DOHH2 (cell line): ENCODE results near the gene RAB33A.

ENCODE experiments used
- H3F3A ChIP-seq: fragments of 200-600 bp; sonication (generic), shearing (Covaris generic); 2 replicates; pipeline ENCODE4 v1.6.0; 2016; ENCODE audit warnings: antibody characterized with exemption, mild to moderate bottlenecking; ENCODE audit not compliant: control insufficient read depth, insufficient read depth
- H3K27ac ChIP-seq: fragments of 200-600 bp; sonication (generic); 2 replicates; pipeline ENCODE4 v1.5.1; 2014; ENCODE audit warnings: low read depth, mild to moderate bottlenecking, low read length, moderate library complexity
- H3K27me3 ChIP-seq: fragments of 200-600 bp; sonication (generic); 2 replicates; pipeline ENCODE4 v1.6.1; 2014; ENCODE audit warnings: mild to moderate bottlenecking, low read length, mixed read lengths; ENCODE audit not compliant: control insufficient read depth
- H3K36me3 ChIP-seq: fragments of 200-600 bp; sonication (generic); 2 replicates; pipeline ENCODE4 v1.6.1; 2014; ENCODE audit warnings: mild to moderate bottlenecking, low read length, moderate library complexity, mixed read lengths; ENCODE audit not compliant: control insufficient read depth
- H3K4me1 ChIP-seq: fragments of 200-600 bp; sonication (generic); 2 replicates; pipeline ENCODE4 v1.6.1; 2014; ENCODE audit warnings: mild to moderate bottlenecking, low read length, mixed read lengths; ENCODE audit not compliant: control insufficient read depth
- H3K4me2 ChIP-seq: fragments of 200-600 bp; sonication (generic); 2 replicates; pipeline ENCODE4 v1.6.0; 2014; ENCODE audit warnings: mild to moderate bottlenecking, low read length, moderate library complexity
- H3K4me3 ChIP-seq: fragments of 200-600 bp; sonication (generic); 2 replicates; pipeline ENCODE4 v1.5.1; 2014; ENCODE audit warnings: mild to moderate bottlenecking, low read length, mixed read lengths
- H3K79me2 ChIP-seq: fragments of 200-600 bp; sonication (generic); 2 replicates; pipeline ENCODE4 v1.6.1; 2014; ENCODE audit warnings: mild to moderate bottlenecking, low read length, mixed read lengths; ENCODE audit not compliant: control insufficient read depth
- H3K9me2 ChIP-seq: fragments of 200-600 bp; sonication (generic); replicated peaks from 2 replicates; pipeline ENCODE4 v1.6.1; 2014; ENCODE audit warnings: mild to moderate bottlenecking, low read length, mixed read lengths; ENCODE audit not compliant: control insufficient read depth
- H3K9me3 ChIP-seq: fragments of 200-600 bp; sonication (generic); 2 replicates; pipeline ENCODE4 v1.6.1; 2014; ENCODE audit warnings: antibody characterized with exemption, low read length, mixed read lengths; ENCODE audit not compliant: control insufficient read depth, insufficient read depth
- H4K20me1 ChIP-seq: fragments of 200-600 bp; sonication (generic); 2 replicates; pipeline ENCODE4 v1.6.0; 2014; ENCODE audit warnings: low read depth, mild to moderate bottlenecking, antibody characterized with exemption, low read length, moderate library complexity; ENCODE audit not compliant: control insufficient read depth, insufficient read depth
- EZH2phosphoT487 ChIP-seq: fragments of 200-600 bp; sonication (generic); IDR thresholded peaks from 2 replicates; pipeline ENCODE4 v1.6.1; 2017; ENCODE audit warnings: borderline replicate concordance, mild to moderate bottlenecking, antibody characterized with exemption, low read length, moderate library complexity, mixed read lengths
- TF ChIP-seq, protein P1 (sequence below): fragments of 200-600 bp; sonication (generic); IDR thresholded peaks from one replicate; pipeline ENCODE4 v1.5.1; 2014; ENCODE audit warnings: antibody characterized with exemption, mild to moderate bottlenecking, low read depth, low read length; ENCODE audit not compliant: poor library complexity, severe bottlenecking

Gene RAB33A

DNA sequence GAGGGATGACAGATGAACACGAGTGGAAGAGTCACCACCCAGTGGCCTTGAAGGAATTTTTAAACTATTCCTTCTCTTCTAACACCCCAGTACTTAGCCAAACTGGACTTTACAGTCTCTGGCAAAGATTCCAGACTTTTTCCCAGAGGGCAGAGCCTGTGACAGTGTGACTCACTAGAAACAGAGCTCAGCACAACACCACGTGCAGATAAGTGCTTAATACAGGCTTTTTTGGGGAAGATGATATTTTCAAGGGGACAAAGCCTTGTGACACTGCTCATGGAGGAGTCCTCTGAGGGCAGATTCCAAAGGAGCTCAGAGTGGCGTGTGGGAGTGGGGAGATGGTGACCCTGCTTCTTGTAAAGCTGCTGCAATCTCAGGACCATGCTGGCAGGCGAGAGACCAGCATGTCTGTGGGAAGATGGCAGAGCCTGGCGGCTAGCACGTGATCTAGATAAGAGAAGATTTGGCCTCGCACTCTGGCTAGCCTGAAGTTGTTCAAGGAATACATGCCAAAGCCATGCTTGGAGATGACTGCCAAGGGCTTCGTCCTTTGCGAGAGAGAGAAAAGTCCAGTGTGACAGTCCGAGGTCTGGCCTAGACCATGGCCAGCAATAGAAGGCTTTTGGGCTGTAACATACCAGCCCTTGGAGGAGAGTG is 2.4 kb downstream of the RAB33A start:
- Histone ChIP-seq H3K27me3 (no peaks in the 10 kb centered on the region), H3K79me2 (peaks cover 78% of the 10 kb centered on the region), H4K20me1 (no peaks in the 10 kb centered on the region), H3F3A (peaks cover 17% of the 10 kb centered on the region), H3K4me1 (peaks cover 66% of the 10 kb centered on the region), H3K9me2 (no peaks in the 10 kb centered on the region), H3K4me3 (peak overlapping the region; percentile 81), H3K36me3 (peaks cover 56% of the 10 kb centered on the region), H3K27ac (peak overlapping the region; percentile 89), H3K9me3 (no peaks in the 10 kb centered on the region), H3K4me2 (peak overlapping the region; percentile 94)
- no peak for TF ChIP-seq EZH2phosphoT487
- TF ChIP-seq, protein P1, sequence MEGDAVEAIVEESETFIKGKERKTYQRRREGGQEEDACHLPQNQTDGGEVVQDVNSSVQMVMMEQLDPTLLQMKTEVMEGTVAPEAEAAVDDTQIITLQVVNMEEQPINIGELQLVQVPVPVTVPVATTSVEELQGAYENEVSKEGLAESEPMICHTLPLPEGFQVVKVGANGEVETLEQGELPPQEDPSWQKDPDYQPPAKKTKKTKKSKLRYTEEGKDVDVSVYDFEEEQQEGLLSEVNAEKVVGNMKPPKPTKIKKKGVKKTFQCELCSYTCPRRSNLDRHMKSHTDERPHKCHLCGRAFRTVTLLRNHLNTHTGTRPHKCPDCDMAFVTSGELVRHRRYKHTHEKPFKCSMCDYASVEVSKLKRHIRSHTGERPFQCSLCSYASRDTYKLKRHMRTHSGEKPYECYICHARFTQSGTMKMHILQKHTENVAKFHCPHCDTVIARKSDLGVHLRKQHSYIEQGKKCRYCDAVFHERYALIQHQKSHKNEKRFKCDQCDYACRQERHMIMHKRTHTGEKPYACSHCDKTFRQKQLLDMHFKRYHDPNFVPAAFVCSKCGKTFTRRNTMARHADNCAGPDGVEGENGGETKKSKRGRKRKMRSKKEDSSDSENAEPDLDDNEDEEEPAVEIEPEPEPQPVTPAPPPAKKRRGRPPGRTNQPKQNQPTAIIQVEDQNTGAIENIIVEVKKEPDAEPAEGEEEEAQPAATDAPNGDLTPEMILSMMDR: no peak

DNA sequence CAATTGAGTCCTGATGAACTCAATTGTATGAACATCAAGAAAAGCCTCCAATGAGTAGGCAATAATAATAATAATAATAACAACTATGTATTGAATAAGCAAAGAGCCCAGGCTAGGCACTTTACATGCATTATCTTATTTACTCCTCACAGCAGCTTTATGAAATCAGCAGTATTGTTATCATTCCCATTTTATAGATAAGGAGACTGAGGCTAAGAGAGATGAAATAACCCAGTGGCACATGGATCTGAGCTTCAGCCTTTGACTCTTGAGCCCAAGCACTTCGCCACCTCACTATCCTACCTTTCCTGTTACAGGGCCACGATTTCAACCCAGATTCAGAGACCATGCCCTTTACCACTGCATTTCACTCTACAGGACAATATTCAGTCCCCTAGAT is 3.2 kb downstream of the RAB33A start:
- Histone ChIP-seq H3F3A (peaks cover 17% of the 10 kb centered on the region), H3K27me3 (no peaks in the 10 kb centered on the region), H3K36me3 (peaks cover 64% of the 10 kb centered on the region), H3K27ac (peak overlapping the region; percentile 89), H3K4me1 (peaks cover 67% of the 10 kb centered on the region), H3K9me2 (no peaks in the 10 kb centered on the region), H3K4me3 (peak overlapping the region; percentile 81), H3K9me3 (no peaks in the 10 kb centered on the region), H3K79me2 (peaks cover 86% of the 10 kb centered on the region), H4K20me1 (no peaks in the 10 kb centered on the region), H3K4me2 (peak overlapping the region; percentile 94)
- TF ChIP-seq EZH2phosphoT487: no peak
- TF ChIP-seq, protein P1: no peak

- Histone ChIP-seq H3K9me2 (no peaks in the 10 kb centered on the region), H3K27ac (peak overlapping the region; percentile 89), H4K20me1 (no peaks in the 10 kb centered on the region), H3K9me3 (no peaks in the 10 kb centered on the region), H3K36me3 (peaks cover 66% of the 10 kb centered on the region), H3F3A (peaks cover 22% of the 10 kb centered on the region), H3K4me1 (peaks cover 69% of the 10 kb centered on the region), H3K79me2 (peaks cover 94% of the 10 kb centered on the region), H3K4me3 (peak overlapping the region; percentile 61), H3K27me3 (no peaks in the 10 kb centered on the region), H3K4me2 (peak overlapping the region; percentile 94)
- no peak for TF ChIP-seq EZH2phosphoT487
- TF ChIP-seq, protein P1: no peak
These were observed 4.6 kb downstream of the RAB33A start for GRCh38 chrX:130176354-130176776.
